Measurements from ENCODE around the gene NUBP2. TPM values are rescaled to one million over a fixed set of nuclear protein-coding genes. Genes with fewer than 3 reads are reported as not detected.

NUBP2 gene
- polyA plus RNA-seq, 1 of the 3 experiments (the other 2 are of a cell fraction) = 73.2 TPM

- no peaks in the 10 kb centered on the region for H3K27me3 ChIP-seq (ENCODE audit: insufficient read depth)
- POLR2A ChIA-PET = no interaction called here
- H3F3A ChIP-seq (replicated peaks; ENCODE audit: insufficient read depth) = peaks cover 14% of the 10 kb centered on the region
- no peaks in the 10 kb centered on the region for H4K20me1 ChIP-seq (ENCODE audit: insufficient read depth)
- H3K9me3 ChIP-seq = no peaks in the 10 kb centered on the region
- H3K9me2 ChIP-seq = no peaks in the 10 kb centered on the region
- DNase-seq = no peak
- no peak overlapping the region for H3K9ac ChIP-seq
- H3K4me1 ChIP-seq (ENCODE audit: control insufficient read depth in 1 of 2, insufficient read depth in 2 of 2, low read depth in 1 of 2, low read length in 1 of 2) = no peaks in the 10 kb centered on the region
- H2AFZ ChIP-seq (ENCODE audit: low read depth) = no peak overlapping the region
- CTCF ChIA-PET = no interaction called here
- no peak overlapping the region for H3K4me3 ChIP-seq (ENCODE audit: low read depth in 2 of 2, low read length in 1 of 2)
- no peak overlapping the region for H3K27ac ChIP-seq (ENCODE audit: low read depth in 2 of 2, low read length in 1 of 2)
- no peak overlapping the region for H3K4me2 ChIP-seq
- H3K36me3 ChIP-seq (replicated peaks in 1 of 2; ENCODE audit: control insufficient read depth in 1 of 2, insufficient read depth in 2 of 2, low read length in 1 of 2) = peaks cover under 1 to 51% of the 10 kb centered on the region in 2 experiments
- TF ChIP-seq CHD2 (IDR thresholded peaks at IDR 0.05; ENCODE audit: low read length, partially characterized antibody) (no peak), RFX5 (IDR thresholded peaks at IDR 0.05; ENCODE audit: low read length) (no peak), EZH2phosphoT487 (IDR thresholded peaks at IDR 0.05; ENCODE audit: borderline replicate concordance, low read depth) (no peak), USF2 (IDR thresholded peaks at IDR 0.05; ENCODE audit: borderline replicate concordance, low read depth, low read length) (no peak), GABPA (IDR thresholded peaks at IDR 0.05; ENCODE audit: low read depth) (no peak), REST (IDR thresholded peaks at IDR 0.05; ENCODE audit: low read depth, low read length) (no peak), NRF1 (IDR thresholded peaks at IDR 0.05; ENCODE audit: low read depth, low read length) (no peak), CTCF (IDR thresholded peaks at IDR 0.05) (no peak), SMC3 (IDR thresholded peaks at IDR 0.05; ENCODE audit: low read depth, low read length) (no peak), ELF1 (IDR thresholded peaks at IDR 0.05) (no peak), RCOR1 (IDR thresholded peaks at IDR 0.05; ENCODE audit: low read length) (no peak), YY1 (IDR thresholded peaks at IDR 0.05; ENCODE audit: low read depth) (no peak), MAX (IDR thresholded peaks at IDR 0.05; ENCODE audit: low read depth) (no peak), NFIC (IDR thresholded peaks at IDR 0.05; ENCODE audit: borderline replicate concordance) (no peak)
- H3K79me2 ChIP-seq (ENCODE audit: insufficient read depth) = 0 out of 2 replicates have a peak, but pooled peaks cover 4% of the 10 kb centered on the region
- 93% methylated on average over 23 of the region's 32 CpGs for WGBS (ENCODE audit: low lambda C conversion rate)
These were observed 39.1 kb upstream of the NUBP2 start for GRCh38 chr16:1743376-1744337.

Data from SK-N-SH (cell line).